ENCODE results near the gene RSPRY1.
A peak's percentile ranks its signal among the peaks of the same experiment; 100 is the strongest.
"Not testable (repeated sequence)": the region's sequence is repeated elsewhere in the genome, so short reads cannot be mapped to it uniquely, and the experiment has no call there.

Gene RSPRY1

GRCh38 chr16:57256601-57257395 is 70.7 kb downstream of the RSPRY1 start:
- no peak for DNase-seq

GRCh38 chr16:57257455-57258070 is 71.4 kb downstream of the RSPRY1 start:
- DNase-seq: no peak

- DNase-seq: no peak
These were observed 72.2 kb downstream of the RSPRY1 start for GRCh38 chr16:57258226-57258909.

- DNase-seq: no peak
These were observed 72.9 kb downstream of the RSPRY1 start for GRCh38 chr16:57258910-57259475.

- peak; percentile 37 for DNase-seq
These were observed 74.3 kb downstream of the RSPRY1 start for GRCh38 chr16:57260294-57260929.

DNA sequence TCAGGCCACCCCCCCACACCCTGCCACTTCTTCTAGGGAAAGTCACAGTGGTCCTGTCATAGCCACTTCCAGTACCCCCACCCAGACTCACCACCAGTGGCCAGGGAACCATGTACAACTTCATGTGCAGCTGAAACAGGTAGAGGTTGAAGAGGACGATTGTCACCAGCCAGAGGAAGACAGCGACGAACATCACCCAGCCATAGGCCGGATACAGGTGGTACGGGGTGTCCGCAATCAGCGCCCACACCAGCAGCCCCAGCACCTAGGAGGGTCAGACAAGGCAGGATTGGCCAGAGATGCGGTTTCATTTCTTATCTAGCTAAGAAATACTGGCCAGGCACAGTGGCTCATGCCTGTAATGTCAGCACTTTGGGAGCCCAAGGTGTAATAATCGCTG is 75.7 kb downstream of the RSPRY1 start:
- no peak for DNase-seq

- no peak for DNase-seq
These were observed 76.9 kb downstream of the RSPRY1 start for GRCh38 chr16:57262841-57263540.

DNA sequence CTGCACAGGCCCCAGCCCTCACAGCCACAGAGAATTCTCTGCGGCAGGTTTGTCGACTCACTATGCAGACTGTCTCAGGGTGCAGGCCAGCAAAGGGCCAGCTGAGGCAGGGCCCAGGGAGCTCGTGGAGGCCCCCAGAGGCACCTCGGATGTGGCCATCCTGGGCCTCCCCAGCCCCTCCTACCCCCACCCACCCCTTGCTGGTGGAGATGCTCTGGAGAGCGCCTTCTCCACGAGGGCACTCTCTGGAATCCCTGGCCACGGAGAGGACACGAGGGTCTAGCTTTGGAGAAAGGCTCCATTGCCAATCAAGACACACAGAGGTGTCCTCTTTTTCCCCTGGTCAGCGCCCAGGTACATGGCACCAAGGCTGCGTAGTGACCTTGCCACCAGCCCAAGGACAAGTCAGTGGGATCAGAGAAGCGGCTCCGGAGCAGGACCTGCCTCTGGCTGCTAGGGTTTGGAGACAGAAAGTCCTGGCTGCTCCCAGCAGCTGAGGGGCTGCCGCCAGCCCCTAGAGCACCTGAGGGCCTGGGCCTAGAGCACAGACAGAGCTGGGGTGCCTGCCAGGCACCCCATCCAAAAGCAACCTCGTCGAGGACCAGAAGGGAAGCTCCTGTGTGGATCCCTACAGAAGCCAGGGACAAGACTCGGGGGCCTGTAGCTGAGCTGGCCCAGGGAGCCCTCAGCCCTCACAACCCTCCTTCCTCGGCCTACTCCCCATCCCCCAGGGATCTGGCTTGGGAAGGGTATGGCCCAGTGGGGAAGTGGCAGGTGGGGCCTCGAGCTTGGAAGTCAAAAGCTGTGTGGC is 77.6 kb downstream of the RSPRY1 start:
- no peak for DNase-seq

- DNase-seq: no peak
These were observed 78.3 kb downstream of the RSPRY1 start for GRCh38 chr16:57264381-57264780.

DNA sequence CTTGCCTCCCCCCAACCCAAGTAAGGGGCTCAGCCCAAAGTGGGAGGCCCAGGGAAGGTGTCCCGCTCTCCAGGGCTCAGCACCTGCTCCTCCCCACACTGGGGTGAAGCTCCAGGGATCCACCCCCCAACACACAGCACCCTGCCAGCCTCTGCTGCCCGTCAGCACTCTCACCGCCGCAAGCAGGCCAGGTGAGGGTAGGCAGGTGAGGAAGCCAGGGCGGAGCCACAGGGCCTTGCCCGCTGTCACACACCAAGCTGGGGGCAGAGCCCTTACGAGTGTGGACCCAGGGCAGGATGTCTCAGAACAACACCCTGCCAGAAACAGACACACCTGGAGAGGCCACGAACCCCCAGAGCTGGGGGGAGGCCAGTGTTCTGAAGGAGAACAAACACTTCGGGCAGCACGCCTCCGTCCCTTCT is 78.8 kb downstream of the RSPRY1 start:
- no peak for DNase-seq

DNA sequence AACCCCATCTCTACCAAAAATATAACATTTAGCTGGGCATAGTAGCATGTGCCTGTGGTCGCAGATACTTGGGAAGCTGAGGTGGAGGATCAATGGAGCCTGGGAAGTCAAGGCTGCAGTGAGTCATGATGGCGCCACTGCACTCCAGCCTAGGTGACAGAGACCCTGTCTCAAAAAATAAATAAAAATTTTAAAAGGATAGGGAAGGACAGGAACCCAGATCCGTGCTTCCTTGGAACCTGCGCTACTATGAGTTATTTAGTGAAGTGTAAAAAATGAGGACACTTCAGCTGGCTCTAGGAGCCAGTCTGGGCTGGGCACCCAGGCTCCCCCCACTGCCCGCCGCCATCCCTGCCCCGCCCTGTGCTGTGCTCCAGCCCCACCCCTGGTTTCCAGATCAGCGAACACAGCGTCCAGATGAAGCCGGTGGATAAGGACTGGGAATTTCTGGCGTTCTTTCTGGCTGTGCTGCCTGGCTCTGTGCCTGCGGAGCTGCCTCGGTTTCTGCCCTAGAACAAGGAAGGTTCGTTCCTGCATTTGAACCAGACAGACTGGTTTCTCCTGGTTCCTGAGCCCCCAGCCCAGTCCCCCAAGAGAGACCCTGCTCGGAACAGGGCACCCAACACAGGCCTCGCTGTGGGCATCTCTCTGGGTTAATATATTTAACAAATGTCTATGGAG is 79.9 kb downstream of the RSPRY1 start:
- DNase-seq: no peak

GRCh38 chr16:57266531-57267260 is 80.6 kb downstream of the RSPRY1 start:
- DNase-seq: peak; percentile 4

GRCh38 chr16:57267343-57267742 is 81.2 kb downstream of the RSPRY1 start:
- not testable (repeated sequence) for DNase-seq

GRCh38 chr16:57268804-57269800 is 83.0 kb downstream of the RSPRY1 start:
- DNase-seq: no peak

DNA sequence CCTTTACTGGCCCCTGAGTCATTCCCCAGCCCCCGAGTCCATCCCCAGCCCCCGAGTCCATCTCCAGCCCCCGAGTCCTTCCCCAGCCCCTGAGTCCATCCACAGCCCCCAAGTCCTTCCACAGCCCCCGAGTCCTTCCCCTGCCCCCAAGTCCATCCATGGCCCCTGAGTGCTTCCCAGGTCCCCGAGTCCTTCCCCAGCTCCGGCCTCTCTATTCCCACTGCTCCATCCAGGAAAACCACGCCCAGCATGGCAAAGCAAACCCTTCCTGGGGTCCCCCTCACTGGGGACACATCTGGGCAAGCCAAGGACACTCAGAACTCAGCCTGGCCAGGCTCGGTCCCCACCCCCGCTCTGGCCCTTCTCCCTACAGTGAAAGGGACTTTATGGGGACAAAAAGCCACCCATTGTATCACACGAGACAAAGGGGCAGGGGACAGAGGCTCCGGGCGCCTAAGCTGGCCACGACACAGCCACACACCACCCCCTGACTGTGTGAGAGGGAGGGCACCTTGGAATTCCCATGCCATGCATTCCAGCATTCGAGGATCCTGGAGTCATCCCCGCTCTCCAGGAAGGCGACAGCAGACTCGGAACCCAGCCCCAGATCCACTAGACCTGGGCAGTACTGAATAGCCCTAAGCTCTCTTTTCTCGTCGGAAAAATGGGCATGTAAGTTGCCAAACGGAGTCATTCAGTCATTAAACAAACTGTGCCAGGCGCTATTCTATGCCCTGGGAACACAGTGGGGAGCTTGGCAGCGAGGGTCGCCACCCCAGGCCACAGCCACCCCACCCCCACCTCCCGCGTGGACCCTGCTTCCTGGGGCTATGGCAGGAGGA is 84.3 kb downstream of the RSPRY1 start:
- no peak for DNase-seq

DNA sequence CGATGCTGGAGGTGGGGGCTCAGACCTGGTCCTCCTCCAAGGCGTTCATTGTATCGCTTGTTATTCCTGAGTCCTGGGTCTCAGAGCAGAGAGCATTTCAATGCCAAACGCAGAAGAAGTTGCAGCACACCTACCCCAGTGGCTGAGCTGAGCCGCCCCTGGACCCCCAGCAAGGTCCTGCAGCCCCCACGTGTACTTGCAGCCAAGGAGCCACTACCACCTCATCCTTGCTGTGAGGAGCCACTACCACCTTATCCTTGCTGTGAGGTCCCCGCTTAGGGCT is 84.9 kb downstream of the RSPRY1 start:
- no peak for DNase-seq

- no peak for DNase-seq
These were observed 85.9 kb downstream of the RSPRY1 start for GRCh38 chr16:57271867-57272495.

GRCh38 chr16:57273359-57273758 is 87.2 kb downstream of the RSPRY1 start:
- no peak for DNase-seq
